Measurements from ENCODE around the gene ENKD1. TPM values are rescaled to one million over a fixed set of nuclear protein-coding genes. Genes with fewer than 3 reads are reported as not detected.

The ENKD1 gene
- total RNA-seq, 1 experiment from 2014 or later, result 11.9 TPM

GRCh38 chr16:67665598-67665997, 952 bp downstream of the ENKD1 start (continued):
- TF ChIP-seq ZNF317 (CRISPR knock-in tag; IDR thresholded peaks at IDR 0.05; ENCODE audit: borderline replicate concordance, low read depth) (no peak), ZNF671 (CRISPR knock-in tag; IDR thresholded peaks at IDR 0.05) (no peak), USF2 (CRISPR knock-in tag; IDR thresholded peaks at IDR 0.05) (no peak), IRF2 (CRISPR knock-in tag; IDR thresholded peaks at IDR 0.05; ENCODE audit: borderline replicate concordance, low read depth) (no peak), EMX1 (CRISPR knock-in tag; IDR thresholded peaks at IDR 0.05) (no peak), ERG (CRISPR knock-in tag; IDR thresholded peaks at IDR 0.05) (no peak), MXD4 (CRISPR knock-in tag; IDR thresholded peaks at IDR 0.05; ENCODE audit: borderline replicate concordance) (no peak)

- ATAC-seq, result no peak
- no peak for DNase-seq (ENCODE audit: low spot score)
- ChIA-PET POLR2A (interaction anchor here (0.6 kb wide), 1 partner anchor 174 kb away, joined by 4 read pairs; no protein-coding TSS in a partner anchor), CTCF (interaction anchor here (0.9 to 10.3 kb wide), 5 partner anchors 8 to 151 kb away, joined by 3 to 137 read pairs (median 30); no protein-coding TSS in a partner anchor)
- Mint-ChIP-seq H3K4me1 (peaks cover 18% of the 10 kb centered on the region), H3K4me3 (peak overlapping the region; percentile 27; the same call in 1 of the 2 replicates), H3K36me3 (no peaks in the 10 kb centered on the region), H3K27ac (no peak overlapping the region), H3K27me3 (ENCODE audit: low read depth) (peaks cover 6% of the 10 kb centered on the region), H3K9me3 (no peaks in the 10 kb centered on the region)
- TF ChIP-seq OVOL2 (CRISPR knock-in tag; IDR thresholded peaks at IDR 0.05; ENCODE audit: borderline replicate concordance) (no peak), ZNF263 (CRISPR knock-in tag; IDR thresholded peaks at IDR 0.05; ENCODE audit: low read depth) (no peak), ZBTB43 (CRISPR knock-in tag; IDR thresholded peaks at IDR 0.05) (no peak), ZNF138 (CRISPR knock-in tag; conservative IDR thresholded peaks at IDR 0.05) (no peak), ZNF425 (CRISPR knock-in tag; conservative IDR thresholded peaks at IDR 0.05) (no peak), JAZF1 (CRISPR knock-in tag; IDR thresholded peaks at IDR 0.05) (no peak), E2F5 (CRISPR knock-in tag; IDR thresholded peaks at IDR 0.05) (no peak), AR (CRISPR knock-in tag; IDR thresholded peaks at IDR 0.05) (no peak), PRRX2 (CRISPR knock-in tag; IDR thresholded peaks at IDR 0.05) (no peak), HMGA2 (CRISPR knock-in tag; IDR thresholded peaks at IDR 0.05) (no peak), USF2 (CRISPR knock-in tag; IDR thresholded peaks at IDR 0.05) (no peak), ERG (CRISPR knock-in tag; IDR thresholded peaks at IDR 0.05) (no peak), ZNF232 (CRISPR knock-in tag; IDR thresholded peaks at IDR 0.05) (no peak), NR1H2 (CRISPR knock-in tag; IDR thresholded peaks at IDR 0.05) (no peak), MXD4 (CRISPR knock-in tag; IDR thresholded peaks at IDR 0.05; ENCODE audit: borderline replicate concordance) (no peak), PREB (CRISPR knock-in tag; IDR thresholded peaks at IDR 0.05; ENCODE audit: borderline replicate concordance) (no peak), NR3C1 (CRISPR knock-in tag; conservative IDR thresholded peaks at IDR 0.05; ENCODE audit: low read depth) (no peak)
Observed at GRCh38 chr16:67664871-67665270, 1.7 kb downstream of the ENKD1 start.

Data from WTC11 (cell line).